HepG2 (cell line): ENCODE results near the gene RBM12. TPM values are rescaled to one million over a fixed set of nuclear protein-coding genes. Genes with fewer than 3 reads are reported as not detected.

ENCODE experiments used
- ATAC-seq: fragments of 200-7000 bp; cut with Tn5 transposase; 3 replicates; pipeline ENCODE4 v1.9.1; 2020; ENCODE audit warnings: mild to moderate bottlenecking, moderate library complexity
- BruUV-seq: library from RNA; stranded (reverse); fragments of 400-500 nt; replicated peaks from 2 replicates; lab custom pipeline; 2021; lab: Mats Ljungman, UMichigan
- CTCF ChIA-PET: fragments of 300-600 bp; formaldehyde crosslinking; extraction: SDS; loops from one replicate; lab custom pipeline; 2021; ENCODE audit warnings: low total read pairs, inconsistent platforms, low intra/inter-chr PET ratio; lab: Yijun Ruan, JAX
- POLR2A ChIA-PET: fragments of 350-600 bp; sonication (Branson Sonifier 250); formaldehyde crosslinking; loops from one replicate; lab custom pipeline; 2020; ENCODE audit warnings: antibody characterized with exemption, inconsistent platforms; lab: Yijun Ruan, JAX
- DNase-seq: peaks from one replicate; pipeline ENCODE4 v3.0.0-alpha.2; 2015; ENCODE audit warnings: low spot score
- FAIRE-seq: peaks from 3 replicates; lab custom pipeline; 2011; peaks lifted over from hg19 to GRCh38; lab: Jason Lieb, UNC
- H2AFZ ChIP-seq: one replicate; pipeline ENCODE4 v1.6.1; 2011; ENCODE audit warnings: low read length, inconsistent platforms
- H3K27ac ChIP-seq: fragments of 300-600 bp; 3 replicates; pipeline ENCODE4 v1.8.0; 2011; ENCODE audit warnings: mixed run types, mild to moderate bottlenecking, mixed read lengths, low read length, inconsistent platforms; ENCODE audit not compliant: insufficient read depth; ENCODE audit errors: extremely low read length
- H3K27me3 ChIP-seq, 2 experiments: fragments of 200-600 bp in 1 of 2; 2 replicates in 1 of 2; 3 replicates in 1 of 2; pipeline versions ENCODE4 v1.6.0 to v1.8.0; 2011; ENCODE audit warnings: low read length in 2 of 2, mild to moderate bottlenecking in 2 of 2, moderate library complexity in 2 of 2, inconsistent platforms in 1 of 2; ENCODE audit not compliant: insufficient read depth in 2 of 2, control insufficient read depth in 1 of 2
- H3K36me3 ChIP-seq, 2 experiments: fragments of 200-600 bp in 1 of 2; replicated peaks in 1 of 2; 2 replicates in 1 of 2; 3 replicates in 1 of 2; pipeline versions ENCODE4 v1.5.1 to v1.8.0; 2011; ENCODE audit warnings: low read length in 2 of 2, inconsistent platforms in 1 of 2; ENCODE audit not compliant: insufficient read depth in 2 of 2, control insufficient read depth in 1 of 2
- H3K4me1 ChIP-seq: 2 replicates; pipeline ENCODE4 v1.5.1; 2012; ENCODE audit warnings: low read length, inconsistent platforms; ENCODE audit not compliant: insufficient read depth
- H3K4me2 ChIP-seq: 2 replicates; pipeline ENCODE4 v1.6.0; 2011; ENCODE audit warnings: low read depth, low read length, inconsistent platforms
- H3K4me3 ChIP-seq, 3 experiments: fragments of 200-600 bp in 1 of 3; sonication (generic), shearing (Covaris generic) in 1 of 3; replicated peaks in 1 of 3; 2 replicates each; pipeline ENCODE4 v1.5.1; 2011 to 2016; ENCODE audit warnings: low read length in 3 of 3, inconsistent platforms in 2 of 3, low read depth in 2 of 3, mild to moderate bottlenecking in 2 of 3, control low read depth in 1 of 3, mixed read lengths in 1 of 3; ENCODE audit not compliant: insufficient read depth in 1 of 3
- H3K79me2 ChIP-seq: one replicate; pipeline ENCODE4 v1.6.1; 2011; ENCODE audit warnings: low read length, inconsistent platforms; ENCODE audit not compliant: insufficient read depth
- H3K9ac ChIP-seq: 2 replicates; pipeline ENCODE4 v1.6.0; 2011; ENCODE audit warnings: mild to moderate bottlenecking, low read depth, low read length, inconsistent platforms; ENCODE audit not compliant: insufficient read depth
- H3K9me3 ChIP-seq: 2 replicates; pipeline ENCODE4 v1.5.1; 2012; ENCODE audit warnings: mild to moderate bottlenecking, low read length
- H4K20me1 ChIP-seq: 2 replicates; pipeline ENCODE4 v1.6.0; 2011; ENCODE audit warnings: inconsistent platforms, mild to moderate bottlenecking, low read length, moderate library complexity; ENCODE audit not compliant: insufficient read depth
- ARID2 ChIP-seq: sonication (generic); formaldehyde crosslinking; IDR thresholded peaks from 2 replicates; pipeline ENCODE4 v1.8.1; 2022; ENCODE audit warnings: mild to moderate bottlenecking, missing genetic modification reagents, borderline replicate concordance
- DDIT3 ChIP-seq: sonication (generic); formaldehyde crosslinking; IDR thresholded peaks from 2 replicates; pipeline ENCODE4 v1.4.0; 2020; ENCODE audit warnings: mild to moderate bottlenecking, missing genetic modification reagents
- ESRRA ChIP-seq: sonication (generic); formaldehyde crosslinking; IDR thresholded peaks from 2 replicates; pipeline ENCODE4 v1.5.1; 2020; ENCODE audit warnings: mild to moderate bottlenecking, low read depth, missing genetic modification reagents
- GLMP ChIP-seq: sonication (generic); formaldehyde crosslinking; IDR thresholded peaks from 2 replicates; pipeline ENCODE4 v1.9.0; 2021; ENCODE audit warnings: missing genetic modification reagents, mild to moderate bottlenecking, borderline replicate concordance
- HOXA3 ChIP-seq: sonication (generic); formaldehyde crosslinking; IDR thresholded peaks from 2 replicates; pipeline ENCODE4 v1.5.0; 2020; ENCODE audit warnings: missing genetic modification reagents
- KDM5B ChIP-seq: sonication (generic); formaldehyde crosslinking; IDR thresholded peaks from 2 replicates; pipeline ENCODE4 v1.4.0; 2020; ENCODE audit warnings: missing genetic modification reagents, mild to moderate bottlenecking, borderline replicate concordance
- PAWR ChIP-seq: sonication (generic); formaldehyde crosslinking; IDR thresholded peaks from 2 replicates; pipeline ENCODE4 v1.4.0; 2020; ENCODE audit warnings: missing genetic modification reagents, mild to moderate bottlenecking, borderline replicate concordance
- TFAP4 ChIP-seq: sonication (generic); IDR thresholded peaks from 2 replicates; pipeline ENCODE4 v1.6.1; 2016; ENCODE audit warnings: low read depth, borderline replicate concordance
- THRA ChIP-seq: sonication (generic); formaldehyde crosslinking; IDR thresholded peaks from 2 replicates; pipeline ENCODE4 v1.4.0; 2020; ENCODE audit warnings: missing genetic modification reagents, borderline replicate concordance
- ZBTB34 ChIP-seq: sonication (generic); formaldehyde crosslinking; IDR thresholded peaks from 2 replicates; pipeline ENCODE4 v1.8.0; 2022; ENCODE audit warnings: mild to moderate bottlenecking, missing genetic modification reagents
- ZBTB38 ChIP-seq: sonication (generic); formaldehyde crosslinking; IDR thresholded peaks from 2 replicates; pipeline ENCODE4 v1.5.1; 2020; ENCODE audit warnings: mild to moderate bottlenecking, missing genetic modification reagents
- ZNF205 ChIP-seq: IDR thresholded peaks from 2 replicates; pipeline ENCODE4 v1.6.1; 2018; ENCODE audit warnings: missing biosample characterization, missing genetic modification reagents
- ZNF678 ChIP-seq: sonication (generic); formaldehyde crosslinking; IDR thresholded peaks from 2 replicates; pipeline ENCODE4 v1.4.0; 2020; ENCODE audit warnings: mild to moderate bottlenecking, missing genetic modification reagents
- ZNF781 ChIP-seq: sonication (generic); formaldehyde crosslinking; IDR thresholded peaks from 2 replicates; pipeline ENCODE4 v1.5.1; 2020; ENCODE audit warnings: borderline replicate concordance, mild to moderate bottlenecking, missing genetic modification reagents; ENCODE audit errors: not compliant biosample characterization
- ZNF782 ChIP-seq: sonication (generic); formaldehyde crosslinking; IDR thresholded peaks from 2 replicates; pipeline ENCODE4 v1.4.0; 2020; ENCODE audit warnings: missing genetic modification reagents, mild to moderate bottlenecking, borderline replicate concordance
- WGBS: methylation state at CpG from one replicate; pipeline ENCODE4 v1.1.6; 2017; ENCODE audit warnings: low lambda C conversion rate; 5-methylcytosine and 5-hydroxymethylcytosine counted together
- in situ Hi-C: cut with HindIII; loops from 2 replicates; pipeline ENCODE4 v1.10.0; 2017; ENCODE audit warnings: low pct_unique_long_range_greater_than_20kb; ENCODE audit not compliant: extremely low pct_ligation_motif_present
- intact Hi-C: fragments of 100-400 bp; cut with micrococcal nuclease; formaldehyde crosslinking; loops from one replicate; pipeline ENCODE4 v1.10.0; 2022; ENCODE audit not compliant: unreplicated experiment
- polyA plus RNA-seq, 8 experiments: library from polyadenylated mRNA; depleted of rRNA in 3 of 8; stranded (reverse) in 7 of 8; unstranded in 1 of 8; fragments of >200 nt; fragmentation: Illumina TruSeq in 4 of 8; extraction: Trizol in 4 of 8; gene quantifications; 2 replicates each; pipeline versions ENCODE4 v1.2.1 to v1.2.3, GENCODE V29; 2011 to 2016; ENCODE audit warnings: low read depth in 4 of 8, missing spikeins in 1 of 8, mixed read lengths in 1 of 8; ENCODE audit not compliant: insufficient read depth in 1 of 8
- total RNA-seq, 5 experiments: library from RNA; depleted of rRNA; stranded (reverse); fragments of >200 nt; fragmentation: Illumina TruSeq; extraction: Trizol; gene quantifications; 2 replicates each; pipeline ENCODE4 v1.2.3, GENCODE V29; 2016; ENCODE audit warnings: low read depth in 1 of 5

The RBM12 gene
- total and polyA plus RNA-seq, 2 of the 13 experiments (the other 11 are each of a cell fraction or from before 2014, with no cell fraction given): 97.9 to 104 TPM

GRCh38 chr20:35669221-35669620, 4.5 kb upstream of the RBM12 start (continued):
- TF ChIP-seq THRA (CRISPR knock-in tag) (no peak), ZNF781 (no peak), PAWR (CRISPR knock-in tag) (no peak), KDM5B (CRISPR knock-in tag) (no peak)

- in situ Hi-C loops: no loop called here
- no peaks in the 10 kb centered on the region; a peak in 1 of 5 replicates for H3K27me3 ChIP-seq
- WGBS: 97% methylated on average over 17 of the region's 17 CpGs
- peaks cover 32% of the 10 kb centered on the region for H4K20me1 ChIP-seq
- peaks cover 5 to 23% of the 10 kb centered on the region in 2 experiments; a peak in 4 of 5 replicates for H3K36me3 ChIP-seq
- no peak for FAIRE-seq
- peaks cover 39% of the 10 kb centered on the region for H3K79me2 ChIP-seq
- ATAC-seq: no peak
- H3K9me3 ChIP-seq: no peaks in the 10 kb centered on the region
- no peak overlapping the region for H3K27ac ChIP-seq
- no peak for DNase-seq
- BruUV-seq: no TSS peak
- POLR2A ChIA-PET: interaction anchor here (0.6 to 4.6 kb wide), 9 partner anchors 10 to 124 kb away, joined by 3 to 73 read pairs (median 5); partner anchors contain the start of genes ERGIC3, NFS1, RBM39 and ROMO1
- no peak overlapping the region for H2AFZ ChIP-seq
- CTCF ChIA-PET: no interaction called here
- no peak overlapping the region for H3K9ac ChIP-seq
- no peak overlapping the region for H3K4me3 ChIP-seq
- H3K4me2 ChIP-seq: no peak overlapping the region
- peaks cover 29% of the 10 kb centered on the region for H3K4me1 ChIP-seq
- intact Hi-C loops: loop anchor here (2.0 kb wide), 2 partner anchors 33 to 49 kb away; partner anchors contain the start of genes NFS1 and ROMO1
- TF ChIP-seq ZBTB38 (CRISPR knock-in tag): peak; percentile 65
- TF ChIP-seq GLMP (CRISPR knock-in tag): no peak
- TF ChIP-seq ESRRA (CRISPR knock-in tag): no peak
- no peak for TF ChIP-seq HOXA3 (CRISPR knock-in tag)
- TF ChIP-seq TFAP4: no peak
- peak; percentile 28; the same call in 1 of the 2 replicates for TF ChIP-seq ZBTB34
- 0 out of 2 replicates have a peak, but pooled peaks have one; percentile 58 for TF ChIP-seq ZNF782
- no peak for TF ChIP-seq ZNF205 (CRISPR knock-in tag)
- no peak for TF ChIP-seq DDIT3 (CRISPR knock-in tag)
- TF ChIP-seq ZNF678 (CRISPR knock-in tag): 0 out of 2 replicates have a peak, but pooled peaks have one; percentile 45
- TF ChIP-seq ARID2 (CRISPR knock-in tag): no peak
Observed at GRCh38 chr20:35665949-35666288, 1.2 kb upstream of the RBM12 start.
